GM12892 (cell line): ENCODE results near the gene SHC3.

Source experiments
- POLR2A ChIP-seq: IDR thresholded peaks from 2 replicates; pipeline ENCODE4 v1.6.1; 2011; ENCODE audit warnings: low read depth, low read length, control low read depth
- POLR2AphosphoS5 ChIP-seq: IDR thresholded peaks from 2 replicates; pipeline ENCODE4 v1.6.1; 2011; ENCODE audit warnings: low read depth, low read length, control low read depth

DNA sequence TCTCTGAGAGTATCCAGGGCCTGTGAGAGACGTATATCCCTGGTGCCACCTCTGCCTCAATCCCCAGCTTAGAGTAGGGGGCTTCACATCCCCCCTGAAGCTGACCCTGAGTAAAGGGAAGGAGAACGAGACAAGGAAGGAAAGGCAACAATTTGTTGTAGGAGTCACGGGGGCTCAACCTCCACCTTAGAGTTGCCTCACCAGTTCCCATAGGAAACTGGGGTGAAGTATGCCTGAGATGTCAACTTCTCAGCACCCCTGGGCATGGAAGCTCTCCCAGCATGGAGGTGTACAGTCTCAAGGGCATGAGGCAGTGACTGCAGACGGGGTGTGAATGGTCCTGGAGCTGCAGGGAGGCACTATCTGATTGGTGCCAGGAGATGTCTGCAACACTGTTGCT, 133.7 kb downstream of the SHC3 start:
- no peak for TF ChIP-seq POLR2AphosphoS5
- no peak for TF ChIP-seq POLR2A
